IPS-NIHi11 (cell line): ENCODE data around the gene LTBP4.
A peak's percentile ranks its signal among the peaks of the same experiment; 100 is the strongest.
"Not testable (repeated sequence)": the region's sequence is repeated elsewhere in the genome, so short reads cannot be mapped to it uniquely, and the experiment has no call there.

ENCODE experiments used
- DNase-seq: peaks from one replicate; pipeline ENCODE4 v3.0.0; 2012; ENCODE audit warnings: mixed read lengths, low spot score

The LTBP4 gene

GRCh38 chr19:40629346-40629745, 28.2 kb downstream of the LTBP4 start:
- DNase-seq: no peak

- no peak for DNase-seq
These were observed 29.5 kb downstream of the LTBP4 start for GRCh38 chr19:40630571-40631160.

- no peak for DNase-seq
These were observed 31.3 kb downstream of the LTBP4 start for GRCh38 chr19:40632311-40633036.

GRCh38 chr19:40633207-40633606, 32.0 kb downstream of the LTBP4 start:
- no peak for DNase-seq

GRCh38 chr19:40638327-40638726, 37.2 kb downstream of the LTBP4 start:
- no peak for DNase-seq

- no peak for DNase-seq
These were observed 38.4 kb downstream of the LTBP4 start for GRCh38 chr19:40639638-40639982.

- no peak for DNase-seq
These were observed 39.6 kb downstream of the LTBP4 start for GRCh38 chr19:40640744-40641143.

GRCh38 chr19:40641281-40641680, 40.1 kb downstream of the LTBP4 start:
- DNase-seq: no peak

GRCh38 chr19:40642051-40642706, 41.0 kb downstream of the LTBP4 start:
- DNase-seq: no peak

- no peak for DNase-seq
These were observed 41.7 kb downstream of the LTBP4 start for GRCh38 chr19:40642757-40643305.

GRCh38 chr19:40646743-40647254, 45.6 kb downstream of the LTBP4 start:
- no peak for DNase-seq

- DNase-seq: peak; percentile 32
These were observed 48.9 kb downstream of the LTBP4 start for GRCh38 chr19:40649903-40650675.

- no peak for DNase-seq
These were observed 49.7 kb downstream of the LTBP4 start for GRCh38 chr19:40650749-40651305.

GRCh38 chr19:40652303-40652702, 51.1 kb downstream of the LTBP4 start:
- not testable (repeated sequence) for DNase-seq

- not testable (repeated sequence) for DNase-seq
These were observed 54.5 kb downstream of the LTBP4 start for GRCh38 chr19:40655684-40656083.

GRCh38 chr19:40658031-40658430, 56.9 kb downstream of the LTBP4 start:
- no peak for DNase-seq

- DNase-seq: no peak
These were observed 57.9 kb downstream of the LTBP4 start for GRCh38 chr19:40659116-40659515.

- no peak for DNase-seq
These were observed 58.4 kb downstream of the LTBP4 start for GRCh38 chr19:40659566-40659965.

GRCh38 chr19:40661616-40662015, 60.4 kb downstream of the LTBP4 start:
- no peak for DNase-seq

GRCh38 chr19:40662925-40663694, 61.9 kb downstream of the LTBP4 start:
- peak; percentile 96 for DNase-seq
